Skeletal muscle satellite cell (primary cell): Measurements from ENCODE around the gene TTC28.

Experiments
- H3K27me3 ChIP-seq: 2 replicates; pipeline ENCODE4 v1.7.0; 2013; ENCODE audit warnings: low read length; ENCODE audit not compliant: control insufficient read depth, insufficient read depth
- H3K36me3 ChIP-seq: 2 replicates; pipeline ENCODE4 v1.7.0; 2013; ENCODE audit warnings: mild to moderate bottlenecking, control low read depth, low read length; ENCODE audit not compliant: insufficient read depth
- H3K4me1 ChIP-seq: 2 replicates; pipeline ENCODE4 v1.7.0; 2013; ENCODE audit warnings: low read length; ENCODE audit not compliant: control insufficient read depth, insufficient read depth
- H3K4me2 ChIP-seq: 2 replicates; pipeline ENCODE4 v1.7.0; 2013; ENCODE audit warnings: mild to moderate bottlenecking, low read length
- H3K4me3 ChIP-seq: 2 replicates; pipeline ENCODE4 v1.7.0; 2013; ENCODE audit warnings: low read length
- H3K9ac ChIP-seq: 2 replicates; pipeline ENCODE4 v1.7.0; 2013; ENCODE audit warnings: mild to moderate bottlenecking, low read depth, low read length, moderate library complexity
- H3K9me3 ChIP-seq: replicated peaks from 2 replicates; pipeline ENCODE4 v1.7.0; 2013; ENCODE audit warnings: mild to moderate bottlenecking, control low read depth, low read length

The TTC28 gene

DNA sequence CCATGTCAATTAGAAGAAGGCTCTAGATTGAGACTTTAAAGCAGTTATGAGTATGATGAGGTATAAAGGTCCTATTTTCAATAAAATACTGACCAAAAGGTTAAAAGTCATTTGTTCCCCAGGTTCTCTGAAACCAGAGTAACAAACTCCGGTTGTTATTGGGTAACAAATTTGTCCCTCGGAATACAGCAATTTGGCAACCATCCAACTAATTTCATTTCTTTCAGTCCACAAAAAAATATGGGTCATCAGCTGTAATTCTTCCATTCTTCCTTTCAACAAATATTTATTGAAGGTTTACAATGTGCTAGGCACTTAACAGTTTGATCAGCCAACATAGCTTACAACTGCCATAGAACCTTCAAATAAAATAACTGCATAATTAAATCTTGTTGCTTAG lies 79.9 kb downstream of the TTC28 start:
- Histone ChIP-seq H3K36me3 (no peaks in the 10 kb centered on the region), H3K9ac (no peak overlapping the region), H3K27me3 (no peaks in the 10 kb centered on the region), H3K4me3 (no peak overlapping the region), H3K9me3 (no peaks in the 10 kb centered on the region), H3K4me2 (no peak overlapping the region), H3K4me1 (peaks cover 17% of the 10 kb centered on the region)

DNA sequence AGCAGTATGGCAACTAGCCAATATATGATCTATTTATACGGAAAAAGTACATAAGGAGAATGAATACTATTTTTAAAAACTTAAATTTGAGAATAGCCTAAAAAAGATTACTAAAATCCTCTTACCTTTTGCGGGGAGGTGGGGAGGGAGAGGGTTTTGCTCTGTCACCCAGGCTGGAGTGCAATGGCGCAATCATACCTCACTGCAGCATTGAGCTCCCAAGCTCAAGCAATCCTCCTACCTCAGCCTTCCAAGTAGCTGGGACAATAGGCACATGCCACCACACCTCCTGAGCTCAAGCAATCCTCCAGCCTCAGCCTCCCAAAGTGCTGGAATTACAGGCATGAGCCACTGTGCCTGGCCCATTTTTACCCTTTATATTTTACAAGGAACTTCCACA lies 82.0 kb downstream of the TTC28 start:
- no peak overlapping the region for H3K4me2 ChIP-seq
- H3K4me1 ChIP-seq, result peaks cover 17% of the 10 kb centered on the region
- H3K36me3 ChIP-seq, result no peaks in the 10 kb centered on the region
- no peaks in the 10 kb centered on the region for H3K9me3 ChIP-seq
- no peak overlapping the region for H3K9ac ChIP-seq
- no peaks in the 10 kb centered on the region for H3K27me3 ChIP-seq
- no peak overlapping the region for H3K4me3 ChIP-seq

DNA sequence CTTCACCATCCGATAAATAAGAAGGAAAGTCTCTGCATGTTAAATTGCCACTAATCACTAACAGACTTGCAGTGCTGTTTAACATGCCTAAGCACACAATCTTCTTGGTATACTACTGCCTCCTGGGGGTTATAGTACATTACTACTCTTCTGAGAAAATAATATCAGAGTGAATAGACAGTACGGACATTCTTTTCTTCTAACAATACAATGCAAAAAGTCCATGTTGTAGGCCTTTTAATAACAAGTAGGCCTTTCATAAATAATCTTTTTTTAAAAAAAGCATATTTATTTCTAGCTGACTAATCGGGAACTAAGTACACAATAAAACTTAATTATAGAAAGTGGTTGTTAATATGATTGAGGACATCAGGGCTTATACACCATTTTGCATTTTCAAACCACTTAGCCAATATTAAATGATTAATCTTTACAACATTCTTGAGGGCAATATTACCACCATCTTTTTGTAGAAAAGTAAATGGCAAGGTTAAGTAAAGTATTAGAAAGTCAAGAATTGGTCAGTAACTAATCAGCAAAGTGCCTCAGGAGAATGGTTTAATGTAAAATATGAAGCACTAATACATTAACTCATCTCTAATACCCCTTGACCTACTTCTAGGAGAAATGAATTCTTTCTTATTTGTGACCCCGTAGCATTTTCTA lies 84.7 kb downstream of the TTC28 start:
- peaks cover 17% of the 10 kb centered on the region for H3K4me1 ChIP-seq
- H3K4me2 ChIP-seq, result no peak overlapping the region
- no peak overlapping the region for H3K4me3 ChIP-seq
- no peaks in the 10 kb centered on the region for H3K9me3 ChIP-seq
- no peak overlapping the region for H3K9ac ChIP-seq
- H3K27me3 ChIP-seq, result no peaks in the 10 kb centered on the region
- no peaks in the 10 kb centered on the region for H3K36me3 ChIP-seq

DNA sequence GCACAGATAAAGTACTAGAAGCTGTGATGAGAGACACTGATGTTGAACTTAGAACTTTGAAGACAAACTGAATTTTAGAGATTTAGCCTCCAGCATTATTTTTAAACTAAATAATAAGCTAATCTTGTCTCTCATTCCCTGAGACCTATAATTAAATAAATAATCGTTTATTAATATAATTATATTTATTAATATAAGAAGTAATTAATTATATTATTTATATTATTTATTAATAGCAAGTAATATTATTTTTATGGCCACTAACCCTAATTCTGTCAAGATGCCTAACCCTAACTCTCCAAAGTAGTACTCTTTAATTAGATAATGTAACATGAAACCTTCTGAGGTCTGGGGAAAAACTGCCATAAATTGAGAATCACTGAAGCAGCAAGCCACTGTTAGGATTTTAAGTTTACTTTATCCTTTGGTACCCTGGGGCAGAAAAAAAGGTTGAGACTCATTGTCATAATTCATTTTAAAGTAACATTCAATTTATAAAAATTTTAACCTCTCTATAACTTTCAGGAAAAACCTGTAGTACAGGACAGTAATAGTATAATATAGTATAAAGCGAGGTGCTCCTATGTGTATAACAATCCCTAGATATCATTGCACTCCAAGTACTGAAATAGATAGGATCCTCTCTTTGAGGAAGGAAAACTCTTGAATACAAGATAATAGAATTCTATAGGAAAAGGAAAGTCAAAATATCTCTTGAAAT lies 85.4 kb downstream of the TTC28 start:
- H3K9me3 ChIP-seq, result no peaks in the 10 kb centered on the region
- no peaks in the 10 kb centered on the region for H3K36me3 ChIP-seq
- H3K9ac ChIP-seq, result no peak overlapping the region
- peaks cover 17% of the 10 kb centered on the region for H3K4me1 ChIP-seq
- no peak overlapping the region for H3K4me3 ChIP-seq
- H3K4me2 ChIP-seq, result no peak overlapping the region
- H3K27me3 ChIP-seq, result no peaks in the 10 kb centered on the region

DNA sequence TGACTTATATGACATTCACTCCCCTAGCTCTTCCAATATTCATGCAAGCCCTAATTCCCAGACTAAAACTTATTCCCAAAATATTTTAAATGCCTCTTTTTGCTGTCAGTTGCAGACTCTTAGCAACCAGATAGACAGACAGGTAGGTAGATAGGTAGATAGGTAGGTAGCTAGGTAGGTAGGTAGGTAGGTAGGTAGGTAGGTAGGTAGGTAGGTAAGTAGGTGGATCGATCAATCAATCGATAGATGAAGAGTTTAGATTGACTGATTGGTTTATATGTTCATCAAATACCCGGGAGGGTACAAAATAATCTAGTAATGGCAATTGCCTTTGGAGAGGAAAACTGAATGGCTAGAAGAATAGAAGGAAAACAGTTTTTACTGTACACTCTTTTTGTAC lies 86.3 kb downstream of the TTC28 start:
- Histone ChIP-seq H3K9me3 (no peaks in the 10 kb centered on the region), H3K4me2 (no peak overlapping the region), H3K9ac (no peak overlapping the region), H3K4me3 (no peak overlapping the region), H3K4me1 (peaks cover 17% of the 10 kb centered on the region), H3K36me3 (no peaks in the 10 kb centered on the region), H3K27me3 (no peaks in the 10 kb centered on the region)

DNA sequence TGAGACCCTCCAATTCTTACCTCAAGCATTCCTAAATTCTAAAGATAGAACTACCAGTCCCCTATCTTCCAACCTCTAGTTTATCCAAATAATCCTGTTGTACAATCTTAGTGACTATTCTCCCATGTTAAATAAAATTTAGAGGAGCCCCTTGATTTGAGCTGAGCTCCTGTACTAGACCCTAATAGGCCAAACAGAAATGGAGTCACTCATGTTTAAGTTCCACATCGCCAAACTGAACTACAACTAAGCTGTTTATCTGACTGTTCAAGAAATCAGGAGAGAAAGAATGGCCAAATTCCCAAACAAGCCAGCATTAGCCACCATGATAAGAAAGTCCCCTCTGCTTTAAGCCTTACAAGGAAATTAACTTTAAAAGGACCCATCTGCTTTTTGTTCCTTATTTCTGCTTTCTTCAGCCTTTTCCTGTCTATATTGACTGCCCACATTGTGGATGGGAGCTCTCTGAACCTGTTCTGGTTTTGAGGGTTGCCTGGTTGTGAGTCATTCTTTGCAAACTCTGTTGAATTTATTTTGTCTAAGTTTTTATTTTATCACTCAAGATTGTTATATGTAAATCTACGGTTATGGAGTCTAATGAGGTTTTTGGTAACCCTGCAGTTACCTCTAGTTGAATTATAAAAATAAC lies 90.4 kb downstream of the TTC28 start:
- H3K27me3 ChIP-seq, result no peaks in the 10 kb centered on the region
- no peak overlapping the region for H3K4me3 ChIP-seq
- no peak overlapping the region for H3K4me2 ChIP-seq
- no peaks in the 10 kb centered on the region for H3K4me1 ChIP-seq
- H3K9me3 ChIP-seq, result no peaks in the 10 kb centered on the region
- no peaks in the 10 kb centered on the region for H3K36me3 ChIP-seq
- H3K9ac ChIP-seq, result no peak overlapping the region

DNA sequence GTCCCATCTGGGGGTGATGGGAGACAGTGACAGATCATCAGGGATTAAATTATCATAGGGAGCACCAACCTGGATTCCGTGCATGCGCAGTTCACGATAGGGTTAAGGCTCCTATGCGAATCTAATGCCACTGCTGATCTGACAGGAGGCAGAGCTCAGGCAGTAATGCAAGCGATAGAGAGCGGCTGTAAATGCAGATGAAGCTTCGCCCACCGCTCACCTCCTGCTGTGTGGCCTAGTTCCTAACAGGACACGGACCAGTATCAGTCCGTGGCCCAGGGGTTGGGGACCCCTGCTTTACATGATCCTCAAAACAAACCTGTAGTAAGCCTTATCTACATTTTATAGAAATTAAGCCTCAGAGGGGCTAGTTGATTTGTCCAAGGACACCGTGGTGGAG lies 94.3 kb downstream of the TTC28 start:
- H3K4me2 ChIP-seq, result no peak overlapping the region
- no peaks in the 10 kb centered on the region for H3K36me3 ChIP-seq
- no peak overlapping the region for H3K9ac ChIP-seq
- H3K27me3 ChIP-seq, result no peaks in the 10 kb centered on the region
- peaks cover 14% of the 10 kb centered on the region for H3K4me1 ChIP-seq
- no peaks in the 10 kb centered on the region for H3K9me3 ChIP-seq
- no peak overlapping the region for H3K4me3 ChIP-seq

DNA sequence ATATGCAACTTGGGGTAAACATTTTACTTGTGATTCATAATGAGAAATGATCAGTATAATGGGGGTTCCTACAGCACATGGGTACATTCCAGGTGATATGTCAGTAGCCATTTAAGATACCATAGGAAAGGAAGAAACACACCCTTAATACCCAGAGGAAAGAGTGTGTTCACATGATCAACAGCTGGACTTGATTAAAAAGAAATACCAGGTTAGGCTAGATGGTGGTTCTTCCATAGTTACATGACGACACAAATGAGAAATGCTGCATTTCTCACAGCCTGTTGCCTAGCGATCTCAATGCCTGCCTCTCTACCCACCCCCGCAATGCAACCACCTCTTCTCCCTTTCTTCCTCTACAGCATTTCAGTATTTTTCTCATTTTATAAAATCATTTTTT lies 96.8 kb downstream of the TTC28 start:
- Histone ChIP-seq H3K4me2 (peak overlapping the region; percentile 52), H3K27me3 (no peaks in the 10 kb centered on the region), H3K4me3 (no peak overlapping the region), H3K4me1 (peaks cover 14% of the 10 kb centered on the region), H3K36me3 (no peaks in the 10 kb centered on the region), H3K9ac (no peak overlapping the region), H3K9me3 (no peaks in the 10 kb centered on the region)

DNA sequence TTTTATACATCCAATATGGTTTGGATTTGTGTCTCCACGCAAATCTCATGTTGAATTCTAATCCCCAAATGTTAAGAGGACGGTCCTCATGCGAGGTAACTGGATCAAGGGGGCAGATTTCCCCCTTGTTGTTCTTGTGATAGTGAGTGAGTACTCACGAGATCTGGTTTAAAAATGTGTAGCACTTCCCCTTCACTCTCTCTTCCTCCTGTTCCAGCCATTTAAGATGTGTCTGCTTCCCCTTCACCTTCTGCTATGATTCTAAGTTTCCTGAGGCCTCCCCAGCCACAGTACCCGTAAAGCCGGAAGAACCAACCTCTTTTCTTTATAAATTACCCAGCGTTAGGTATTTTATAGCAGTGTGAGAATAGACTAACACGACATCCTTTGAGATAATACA lies 98.6 kb downstream of the TTC28 start:
- H3K4me2 ChIP-seq, result no peak overlapping the region
- no peaks in the 10 kb centered on the region for H3K27me3 ChIP-seq

DNA sequence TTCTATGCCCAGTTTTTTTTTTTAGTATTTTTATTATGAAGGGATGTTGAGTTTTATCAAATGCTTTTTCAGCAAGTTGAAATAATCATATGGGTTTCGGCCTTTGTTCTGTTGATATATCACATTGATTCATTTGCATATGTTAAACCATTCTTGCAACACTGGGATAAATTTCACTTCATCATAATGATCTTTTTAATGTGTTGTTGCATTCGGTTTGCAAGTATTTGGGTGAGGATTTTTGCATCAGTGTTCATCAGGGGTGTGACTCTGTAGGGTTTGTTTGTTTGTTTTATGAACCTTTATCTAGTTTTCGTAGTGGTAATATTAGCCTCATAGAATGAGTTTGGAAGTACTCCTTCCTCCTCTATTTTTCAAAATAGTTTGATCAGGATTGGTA lies 103.5 kb downstream of the TTC28 start:
- Histone ChIP-seq H3K9ac (no peak overlapping the region), H3K27me3 (no peaks in the 10 kb centered on the region), H3K9me3 (no peaks in the 10 kb centered on the region), H3K4me2 (no peak overlapping the region), H3K4me3 (no peak overlapping the region), H3K4me1 (no peaks in the 10 kb centered on the region), H3K36me3 (no peaks in the 10 kb centered on the region)

More for the DNA sequence above, 98.6 kb downstream of the TTC28 start:
- H3K4me3 ChIP-seq, result no peak overlapping the region
- no peak overlapping the region for H3K9ac ChIP-seq
- H3K4me1 ChIP-seq, result peaks cover 14% of the 10 kb centered on the region
- no peaks in the 10 kb centered on the region for H3K9me3 ChIP-seq
- no peaks in the 10 kb centered on the region for H3K36me3 ChIP-seq

DNA sequence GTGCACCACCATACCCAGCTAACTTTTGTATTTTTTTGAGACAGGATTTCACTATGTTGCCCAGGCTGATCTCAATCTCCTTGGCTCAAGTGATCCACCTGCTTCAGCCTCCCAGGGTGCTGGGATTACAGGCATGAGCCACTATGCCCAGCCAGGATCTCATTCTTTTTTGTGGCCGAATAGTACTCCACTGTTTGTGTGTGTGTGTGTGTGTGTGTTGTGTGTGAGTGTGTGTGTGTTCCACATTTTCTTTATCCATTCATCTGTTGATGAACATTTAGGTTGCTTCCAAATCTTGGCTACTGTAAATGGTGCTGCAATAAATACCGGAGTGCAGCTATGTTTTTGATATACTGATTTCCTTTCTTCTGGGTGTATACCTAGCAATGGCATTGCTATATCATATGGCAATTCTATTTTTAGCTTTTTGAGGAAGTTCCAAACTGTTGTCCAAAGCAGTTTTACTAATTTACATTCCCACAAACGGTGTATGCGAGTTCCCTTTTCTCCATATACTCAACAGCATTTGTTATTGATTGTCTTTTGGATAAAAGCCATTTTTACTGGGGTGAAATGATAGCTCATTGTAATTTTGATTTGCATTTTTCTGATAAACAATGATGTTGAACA lies 105.4 kb downstream of the TTC28 start:
- H3K4me3 ChIP-seq, result no peak overlapping the region
- no peaks in the 10 kb centered on the region for H3K27me3 ChIP-seq
- no peaks in the 10 kb centered on the region for H3K9me3 ChIP-seq
- peaks cover 5% of the 10 kb centered on the region for H3K4me1 ChIP-seq
- no peak overlapping the region for H3K9ac ChIP-seq
- no peaks in the 10 kb centered on the region for H3K36me3 ChIP-seq
- no peak overlapping the region for H3K4me2 ChIP-seq
